Eye (tissue), 1 donor: ENCODE measurements around the gene DNAH14.
"Not testable (repeated sequence)": the region's sequence is repeated elsewhere in the genome, so short reads cannot be mapped to it uniquely, and the experiment has no call there.

Source experiments
- DNase-seq: peaks from one replicate; pipeline ENCODE4 v3.0.0-alpha.2; 2015

The DNAH14 gene

DNA sequence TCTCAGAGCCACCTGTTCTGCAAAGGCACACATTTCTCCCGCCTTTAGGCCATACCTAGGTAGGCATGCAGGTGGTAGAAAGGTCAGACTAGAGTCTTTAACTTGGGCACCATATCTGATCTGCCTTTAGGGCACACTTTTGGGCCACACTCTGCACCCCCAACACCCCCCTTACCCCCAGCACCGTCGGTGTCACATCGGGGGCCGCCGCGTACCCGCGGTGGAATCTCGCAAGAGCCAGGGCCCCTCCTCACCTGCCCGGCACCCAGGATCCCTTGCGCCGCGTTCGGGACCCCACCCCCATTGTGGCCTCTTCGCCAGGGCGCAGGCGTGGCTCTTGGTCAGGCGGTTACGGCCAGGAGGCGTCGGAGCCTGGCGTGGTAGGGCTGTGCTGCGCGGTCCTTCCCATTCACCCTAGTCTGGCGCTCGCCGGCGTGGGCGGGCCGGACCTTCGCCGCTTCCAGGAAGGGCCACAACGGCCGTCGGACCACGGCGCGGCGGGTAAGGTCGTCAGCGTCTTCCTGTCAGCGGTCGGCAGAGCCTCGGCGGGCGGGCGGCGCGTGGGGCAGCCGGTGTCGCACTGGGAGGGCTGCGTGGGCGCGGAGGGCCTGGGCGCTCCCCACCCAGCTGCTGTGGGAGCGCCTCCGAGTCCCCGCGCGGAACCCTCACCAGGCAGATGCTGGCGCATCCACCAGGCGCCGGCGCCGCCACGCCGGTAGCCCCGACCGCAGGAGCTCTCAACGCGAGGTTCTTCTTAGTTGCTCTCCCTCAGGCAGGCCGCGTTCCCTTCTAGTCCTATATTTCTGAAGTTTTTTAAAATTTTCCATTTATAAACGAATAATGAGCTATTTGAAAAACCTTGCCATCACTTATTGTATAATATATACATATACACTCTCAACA, at the start of gene DNAH14:
Gene DNAH14 (plus strand): TSS at position 341 of the 903 bp plus-strand sequence. CDS start 23,028 bp downstream, outside the sequence.
- DNase-seq, result peak; percentile 84

- peak; percentile 32 for DNase-seq
Measured at GRCh38 chr1:224880593-224881307, 48.7 kb upstream of the DNAH14 start.

- not testable (repeated sequence) for DNase-seq
Measured at GRCh38 chr1:224881308-224881692, 48.2 kb upstream of the DNAH14 start.

- no peak for DNase-seq
Measured at GRCh38 chr1:224881762-224882211, 47.7 kb upstream of the DNAH14 start.

DNA sequence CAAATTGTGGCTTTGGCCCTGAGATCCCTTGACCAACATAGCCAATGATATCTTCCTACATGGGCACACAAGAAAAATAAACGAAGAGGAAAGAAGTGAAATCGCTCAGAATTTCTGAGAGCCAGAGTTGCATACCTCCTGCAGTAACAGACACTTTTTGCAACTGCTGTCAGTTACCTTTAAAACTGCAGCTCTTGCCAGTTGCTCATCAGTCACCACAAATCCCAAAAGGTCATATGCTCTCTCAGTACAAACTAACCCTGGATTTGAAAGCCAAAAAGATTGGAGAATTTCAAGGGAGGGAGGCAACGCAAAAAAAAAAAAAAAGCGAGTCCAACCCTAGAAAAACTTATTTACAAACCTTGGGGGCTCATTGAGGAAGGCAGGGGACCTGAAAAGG, 47.2 kb upstream of the DNAH14 start:
- DNase-seq, result no peak

DNA sequence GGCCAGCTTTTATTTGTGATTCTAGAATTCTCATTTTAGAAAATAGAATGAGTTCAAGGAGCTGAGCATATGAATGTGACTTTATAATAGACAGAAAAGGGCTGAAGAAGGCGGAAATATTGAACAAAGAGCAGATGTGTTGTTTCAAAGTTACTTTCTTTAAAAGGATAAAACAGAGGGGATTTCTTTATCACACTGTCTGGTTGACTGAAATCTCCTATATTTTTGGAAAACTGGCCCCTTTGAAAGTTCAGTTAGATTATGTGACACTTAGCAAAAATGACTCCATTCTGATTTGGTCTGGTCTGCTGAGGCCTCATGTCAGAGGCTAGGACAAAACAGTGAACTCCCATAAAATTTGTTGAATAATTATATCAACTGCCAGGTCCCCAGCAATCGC, 46.4 kb upstream of the DNAH14 start:
- no peak for DNase-seq

GRCh38 chr1:224884361-224884801, 45.1 kb upstream of the DNAH14 start:
- peak; percentile 21 for DNase-seq

DNA sequence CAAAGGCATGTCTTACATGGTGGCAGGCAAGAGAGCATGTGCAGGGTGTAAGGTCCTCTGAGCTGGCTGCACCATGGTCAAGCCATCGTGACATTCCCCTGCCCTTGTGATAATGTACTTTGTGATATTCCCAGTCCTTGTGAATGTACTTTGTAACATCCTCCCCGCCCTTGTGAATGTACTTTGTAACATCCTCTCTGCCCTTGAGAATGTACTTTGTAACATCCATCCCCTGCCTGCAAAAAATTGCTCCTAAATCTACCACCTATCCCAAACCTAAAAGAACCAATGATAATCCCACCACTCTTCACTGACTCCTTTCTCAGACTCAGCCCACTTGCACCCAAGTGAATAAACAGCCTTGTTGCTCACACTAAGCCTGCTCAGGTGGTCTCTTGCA, 44.1 kb upstream of the DNAH14 start:
- not testable (repeated sequence) for DNase-seq

- no peak for DNase-seq
Measured at GRCh38 chr1:224894915-224895314, 34.6 kb upstream of the DNAH14 start.

GRCh38 chr1:224896130-224896781, 33.2 kb upstream of the DNAH14 start:
- DNase-seq, result no peak

GRCh38 chr1:224897529-224898327, 31.7 kb upstream of the DNAH14 start:
- DNase-seq, result no peak

GRCh38 chr1:224898937-224899336, 30.5 kb upstream of the DNAH14 start:
- DNase-seq, result no peak

DNA sequence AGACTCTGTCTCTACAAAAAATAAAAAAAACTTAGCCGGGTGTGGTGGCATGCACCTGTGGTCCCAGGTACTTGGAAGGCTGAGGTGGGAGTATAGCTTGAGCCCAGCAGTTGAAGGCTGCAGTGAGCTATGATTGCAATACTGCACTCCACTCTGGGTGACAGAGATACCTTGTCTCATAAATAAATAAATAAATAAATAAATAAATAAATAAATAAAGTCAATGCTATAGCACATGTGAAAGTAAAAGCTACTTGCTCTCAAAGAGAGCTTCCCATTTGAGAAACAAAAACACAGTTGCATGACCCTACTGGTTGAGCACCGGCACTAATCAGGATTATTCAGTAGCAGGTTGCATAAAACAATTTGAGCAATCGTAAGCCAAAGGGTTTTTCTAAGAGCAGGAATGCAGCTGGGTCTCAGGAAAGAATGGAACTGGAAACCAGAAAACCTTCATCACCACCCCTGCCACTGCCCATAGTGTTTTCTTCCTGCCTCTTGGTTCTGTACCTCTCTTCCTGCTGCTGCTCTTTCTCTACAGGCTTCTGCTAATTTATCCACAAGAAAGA, 29.3 kb upstream of the DNAH14 start:
- DNase-seq, result no peak

DNA sequence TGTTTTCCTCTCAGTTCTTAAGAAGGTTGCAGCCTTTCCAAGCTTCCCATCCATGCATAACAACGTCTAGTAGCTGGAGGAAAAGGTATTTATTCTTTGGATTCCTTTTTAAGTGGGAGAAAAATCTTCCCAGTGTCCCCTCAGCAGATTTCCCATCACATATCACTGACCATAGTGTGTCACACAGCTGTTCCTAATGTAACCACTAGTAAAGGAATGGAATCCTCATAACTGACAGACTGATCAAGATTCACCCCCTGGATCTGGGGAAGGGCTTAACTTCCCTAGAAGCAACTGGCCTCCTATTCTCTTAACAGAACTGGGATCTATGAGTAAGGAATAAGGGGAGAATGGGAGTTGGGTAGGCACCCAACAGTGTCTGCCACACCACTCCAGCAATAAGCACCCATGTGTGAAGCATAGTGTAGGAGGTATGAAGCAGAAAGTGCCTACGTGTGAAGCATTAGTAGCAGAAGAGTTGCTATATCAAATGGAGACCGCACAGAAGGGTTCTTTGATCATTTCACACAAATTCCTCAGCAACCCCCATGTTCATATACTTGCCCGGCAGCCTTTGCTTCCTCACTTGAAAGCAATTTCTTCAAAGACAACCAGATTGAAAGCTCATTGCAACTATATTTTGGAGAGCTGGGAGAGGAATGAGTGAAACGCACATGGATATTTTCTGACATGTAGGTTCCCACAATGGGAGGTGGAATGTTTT, 28.2 kb upstream of the DNAH14 start:
- DNase-seq, result no peak

DNA sequence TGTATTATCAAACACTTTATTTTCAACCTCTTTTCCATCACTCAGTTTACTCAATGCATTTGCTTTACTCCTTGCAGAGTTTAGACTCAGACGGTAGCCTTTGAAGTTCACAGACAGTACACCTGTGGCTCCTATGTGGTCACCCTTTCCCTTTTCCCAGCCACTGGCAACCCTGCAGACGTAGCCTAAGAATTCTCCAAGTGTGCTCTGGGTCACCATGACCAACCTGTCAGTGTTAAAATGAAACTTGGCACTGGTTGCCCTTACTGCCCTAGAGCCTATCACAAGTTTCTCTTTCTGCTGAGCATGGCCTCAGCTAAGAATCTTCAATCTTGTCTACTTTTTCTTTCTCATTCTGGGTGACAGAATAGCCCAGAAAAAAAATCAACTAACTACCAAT, 25.5 kb upstream of the DNAH14 start:
- no peak for DNase-seq

DNA sequence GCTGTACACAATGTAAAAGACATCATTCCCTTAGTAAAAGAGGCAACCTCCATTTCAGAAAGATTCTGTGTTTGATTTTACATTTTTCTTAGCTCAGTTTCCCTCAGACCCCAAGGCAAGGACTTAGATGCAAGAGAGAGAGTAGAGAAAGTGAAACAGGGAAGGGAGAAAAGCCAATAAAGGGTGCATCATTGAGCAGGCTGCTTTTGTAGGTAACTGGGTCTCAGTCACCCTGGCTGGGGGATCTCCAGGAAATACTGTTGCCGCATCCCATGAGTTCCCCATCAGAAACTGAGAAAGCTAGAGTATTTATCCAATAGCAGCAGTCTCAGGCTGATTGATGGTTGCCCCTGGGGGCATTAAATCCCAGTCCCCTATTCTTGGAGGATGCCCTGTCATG, 23.1 kb upstream of the DNAH14 start:
- no peak for DNase-seq

DNA sequence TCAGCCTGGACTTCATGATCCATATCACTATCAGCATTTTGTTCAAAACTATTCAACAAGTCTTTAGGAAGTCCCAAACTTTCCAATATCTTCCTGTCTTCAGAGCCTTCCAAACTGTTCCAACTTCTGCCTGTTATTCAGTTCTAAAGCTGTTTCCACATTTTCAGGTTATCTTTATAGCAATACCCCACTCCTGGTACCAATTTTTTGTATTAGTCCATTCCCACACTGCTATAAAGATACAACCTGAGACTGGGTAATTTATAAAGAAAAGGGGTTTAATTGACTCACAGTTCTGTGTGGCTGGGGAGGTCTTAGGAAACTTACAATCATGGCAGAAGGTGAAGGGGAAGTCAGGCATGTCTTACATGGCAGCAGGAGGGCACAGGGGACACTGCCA, 18.3 kb upstream of the DNAH14 start:
- no peak for DNase-seq

DNA sequence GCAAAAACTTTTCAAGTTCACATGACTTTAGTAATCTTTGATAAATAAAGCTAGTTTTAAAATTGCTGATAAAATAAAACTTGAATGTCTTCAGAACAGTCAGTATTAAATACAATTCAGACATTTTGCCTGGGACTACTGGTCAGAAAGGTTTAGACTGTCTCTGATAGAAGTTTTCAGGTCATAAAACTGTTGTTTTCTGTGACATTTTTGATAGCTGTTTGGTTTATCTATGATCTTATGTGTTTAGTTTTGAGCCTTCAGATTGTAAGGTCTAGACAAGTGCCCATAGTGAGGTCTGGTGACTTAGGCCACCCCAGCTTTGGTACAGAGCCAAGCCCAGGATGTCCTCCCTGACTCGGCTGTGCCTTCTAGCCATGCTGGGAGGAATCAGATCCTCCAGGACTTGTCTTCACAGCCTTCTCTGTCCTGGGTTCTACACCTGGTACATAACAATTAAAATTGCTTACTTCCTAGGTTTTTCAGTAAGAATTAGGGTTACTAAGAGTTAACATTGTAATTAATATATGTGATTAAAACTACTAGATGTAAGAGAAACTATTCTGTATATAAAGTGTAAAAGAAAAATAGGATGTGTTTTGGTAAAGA, 15.1 kb upstream of the DNAH14 start:
- DNase-seq, result no peak

DNA sequence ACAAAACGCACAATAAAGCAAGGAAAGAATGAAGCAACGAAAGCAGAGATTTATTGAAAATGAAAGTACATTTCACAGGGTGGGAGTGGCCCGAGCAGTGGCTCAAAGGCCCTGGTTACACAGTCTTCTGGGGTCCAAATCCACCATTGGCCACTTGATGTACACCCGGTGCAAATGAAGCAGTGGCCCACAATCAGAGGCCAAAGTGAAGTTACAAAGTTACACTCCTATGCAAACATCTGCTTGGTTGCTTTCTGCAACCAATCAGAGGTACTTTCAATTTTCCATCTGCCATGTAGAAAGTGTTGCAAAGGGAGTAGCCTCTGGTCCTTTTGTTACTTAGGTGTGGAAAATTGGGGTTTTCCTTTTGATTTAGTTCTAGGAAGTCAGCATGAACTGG, 10.0 kb upstream of the DNAH14 start:
- DNase-seq, result no peak

- no peak for DNase-seq
Measured at GRCh38 chr1:224920930-224921329, 8.5 kb upstream of the DNAH14 start.

- DNase-seq, result no peak
Measured at GRCh38 chr1:224921354-224921753, 8.1 kb upstream of the DNAH14 start.
